ENCODE data around the gene C16orf90.
"Not testable (repeated sequence)": the region's sequence is repeated elsewhere in the genome, so short reads cannot be mapped to it uniquely, and the experiment has no call there.

C16orf90 gene

GRCh38 chr16:3474136-3474779, 21.0 kb downstream of the C16orf90 start:
- Histone ChIP-seq H3K4me1 (peaks cover 0 to 18% (median 11%) of the 10 kb centered on the region in 4 donors), H3K27me3 (no peaks in the 10 kb centered on the region), H3K4me3 (no peak overlapping the region), H3K36me3 (peaks cover 2 to 26% (median 9%) of the 10 kb centered on the region in 3 donors), H3K27ac (no peak overlapping the region), H3K9me3 (no peaks in the 10 kb centered on the region)
- DNase-seq: no peak
- intact Hi-C loops (cut with DNase I; ENCODE audit: low total_unique reads): no loop called here
- TF ChIP-seq CTCF (IDR thresholded peaks at IDR 0.05): no peak

GRCh38 chr16:3473596-3473943, 21.7 kb downstream of the C16orf90 start:
- intact Hi-C loops (cut with DNase I; ENCODE audit: low total_unique reads); H3K9me3 ChIP-seq; H3K27me3 ChIP-seq; DNase-seq; H3K27ac ChIP-seq; H3K4me3 ChIP-seq: not testable (repeated sequence)
- peaks cover 0 to 19% (median 6%) of the 10 kb centered on the region in 3 donors for H3K36me3 ChIP-seq
- H3K4me1 ChIP-seq: peaks cover 0 to 25% (median 17%) of the 10 kb centered on the region in 4 donors

GRCh38 chr16:3472878-3473595, 22.3 kb downstream of the C16orf90 start:
- TF ChIP-seq CTCF (IDR thresholded peaks at IDR 0.05): no peak
- intact Hi-C loops (cut with DNase I; ENCODE audit: low total_unique reads): no loop called here
- Histone ChIP-seq H3K36me3 (peaks cover 0 to 14% (median 6%) of the 10 kb centered on the region in 3 donors), H3K9me3 (no peaks in the 10 kb centered on the region), H3K27me3 (no peaks in the 10 kb centered on the region), H3K4me3 (no peak overlapping the region), H3K27ac (no peak overlapping the region), H3K4me1 (peaks cover 0 to 30% (median 22%) of the 10 kb centered on the region in 4 donors)
- DNase-seq: no peak

GRCh38 chr16:3471518-3472176, 23.6 kb downstream of the C16orf90 start:
- intact Hi-C loops (cut with DNase I; ENCODE audit: low total_unique reads): no loop called here
- no peak for DNase-seq
- peaks cover 0 to 15% (median 8%) of the 10 kb centered on the region in 3 donors for H3K36me3 ChIP-seq
- TF ChIP-seq CTCF (IDR thresholded peaks at IDR 0.05): no peak
- no peaks in the 10 kb centered on the region for H3K9me3 ChIP-seq
- no peaks in the 10 kb centered on the region for H3K27me3 ChIP-seq
- H3K4me1 ChIP-seq: peaks cover 0 to 41% (median 30%) of the 10 kb centered on the region in 4 donors
- no peak overlapping the region for H3K4me3 ChIP-seq
- H3K27ac ChIP-seq: no peak overlapping the region

GRCh38 chr16:3470723-3471122, 24.6 kb downstream of the C16orf90 start:
- Histone ChIP-seq H3K36me3 (peaks cover 0 to 24% (median 10%) of the 10 kb centered on the region in 3 donors), H3K9me3 (no peaks in the 10 kb centered on the region), H3K27me3 (no peaks in the 10 kb centered on the region), H3K27ac (no peak overlapping the region), H3K4me1 (peaks cover 0 to 48% (median 31%) of the 10 kb centered on the region in 4 donors), H3K4me3 (no peak overlapping the region)
- DNase-seq: no peak
- no peak for TF ChIP-seq CTCF (IDR thresholded peaks at IDR 0.05)
- intact Hi-C loops (cut with DNase I; ENCODE audit: low total_unique reads): no loop called here

GRCh38 chr16:3469736-3470135, 25.6 kb downstream of the C16orf90 start:
- Histone ChIP-seq H3K9me3 (no peaks in the 10 kb centered on the region), H3K27ac (no peak overlapping the region), H3K4me1 (peaks cover 0 to 48% (median 31%) of the 10 kb centered on the region in 4 donors), H3K4me3 (no peak overlapping the region), H3K36me3 (peaks cover 0 to 29% (median 16%) of the 10 kb centered on the region in 3 donors), H3K27me3 (no peaks in the 10 kb centered on the region)
- intact Hi-C loops (cut with DNase I; ENCODE audit: low total_unique reads): no loop called here
- no peak for TF ChIP-seq CTCF (IDR thresholded peaks at IDR 0.05)
- no peak for DNase-seq
